GM18519 (cell line): ENCODE data around the gene PAPSS1.

ENCODE experiments used
- ATAC-seq: cut with Tn5 transposase; IDR thresholded peaks from one replicate; pipeline ENCODE4 v1.9.1; 2021; ENCODE audit warnings: mild to moderate bottlenecking, moderate library complexity; ENCODE audit not compliant: unreplicated experiment, low FRiP score

Gene PAPSS1

GRCh38 chr4:107575243-107575642 lies 144.8 kb downstream of the PAPSS1 start:
- no peak for ATAC-seq

- no peak for ATAC-seq
These were observed 147.8 kb downstream of the PAPSS1 start for GRCh38 chr4:107572281-107572680.

- ATAC-seq: no peak
These were observed 149.1 kb downstream of the PAPSS1 start for GRCh38 chr4:107570952-107571351.

GRCh38 chr4:107564326-107564725 lies 155.7 kb downstream of the PAPSS1 start:
- no peak for ATAC-seq
